CD4-positive, alpha-beta T cell treated with Interleukin-2 at 100 ng/mL for 4 hours (primary cell): Measurements from ENCODE around the gene ATP8A1.

Experiments
- DNase-seq: peaks from one replicate; pipeline ENCODE4 v3.0.0-alpha.2; 2020; ENCODE audit warnings: low spot score

ATP8A1 gene

GRCh38 chr4:42364266-42365053, 292.4 kb downstream of the ATP8A1 start:
- no peak for DNase-seq

- DNase-seq, result no peak
Observed at GRCh38 chr4:42363614-42364013, 293.3 kb downstream of the ATP8A1 start.

- DNase-seq, result no peak
Observed at GRCh38 chr4:42362591-42362990, 294.3 kb downstream of the ATP8A1 start.

- DNase-seq, result no peak
Observed at GRCh38 chr4:42361456-42361855, 295.4 kb downstream of the ATP8A1 start.

- DNase-seq, result no peak
Observed at GRCh38 chr4:42360256-42360669, 296.6 kb downstream of the ATP8A1 start.

- no peak for DNase-seq
Observed at GRCh38 chr4:42359711-42360110, 297.2 kb downstream of the ATP8A1 start.
